Breast epithelium (tissue), 4 donors: ENCODE data around the gene BNC2. TPM values are rescaled to one million over a fixed set of nuclear protein-coding genes. Genes with fewer than 3 reads are reported as not detected.

Experiments used
- DNase-seq, 2 donors: peaks; one replicate each; pipeline ENCODE4 v3.0.0-alpha.2; 2019; ENCODE audit warnings: low spot score in 2 of 2
- H3K27ac ChIP-seq, 2 donors: fragments of 200-600 bp; sonication (generic) in 1 of 2; one replicate each; pipeline ENCODE4 v1.5.1; 2016 to 2019; ENCODE audit warnings: mild to moderate bottlenecking in 1 of 2
- H3K27me3 ChIP-seq, 2 donors: fragments of 200-600 bp; sonication (generic) in 1 of 2; one replicate each; pipeline versions ENCODE4 v1.5.1 to v1.6.0; 2017 to 2019; ENCODE audit warnings: control low read depth in 1 of 2, mild to moderate bottlenecking in 1 of 2
- H3K36me3 ChIP-seq: fragments of 200-600 bp; one replicate; pipeline ENCODE4 v1.5.1; 2019
- H3K4me1 ChIP-seq, 2 donors: fragments of 200-600 bp; sonication (generic); one replicate each; pipeline ENCODE4 v1.5.1; 2016 to 2019; ENCODE audit warnings: control low read depth in 1 of 2
- H3K4me3 ChIP-seq, 3 donors: fragments of 200-600 bp; sonication (generic); 1 replicate in 2 of 3; 2 replicates in 1 of 3; pipeline ENCODE4 v1.5.1; 2016 to 2019; ENCODE audit warnings: mild to moderate bottlenecking in 3 of 3, moderate library complexity in 2 of 3
- H3K9me3 ChIP-seq, 2 donors: fragments of 200-600 bp; sonication (generic) in 1 of 2; one replicate each; pipeline ENCODE4 v1.5.1; 2016 to 2019; ENCODE audit warnings: control low read depth in 1 of 2
- CTCF ChIP-seq, 3 donors: fragments of 450-650 bp; IDR thresholded peaks; one replicate each; pipeline ENCODE4 v1.5.1; 2016 to 2017; ENCODE audit warnings: antibody characterized with exemption in 3 of 3, mild to moderate bottlenecking in 3 of 3, moderate library complexity in 3 of 3
- POLR2A ChIP-seq: fragments of 450-650 bp; IDR thresholded peaks from one replicate; pipeline ENCODE4 v1.6.1; 2016; ENCODE audit warnings: antibody characterized with exemption, mild to moderate bottlenecking, moderate library complexity
- POLR2AphosphoS5 ChIP-seq, 3 donors: sonication (generic); formaldehyde crosslinking; IDR thresholded peaks; one replicate each; pipeline ENCODE4 v1.6.1; 2017; ENCODE audit warnings: antibody characterized with exemption in 3 of 3
- intact Hi-C: fragments of 100-400 bp; cut with DNase I; formaldehyde crosslinking; loops from one replicate; pipeline ENCODE4 v1.15.1; 2023; ENCODE audit warnings: low total_unique reads
- total RNA-seq, 3 donors: library from RNA; depleted of rRNA; stranded (reverse); fragments of >200 nt; gene quantifications; one replicate each; pipeline ENCODE4 v1.1.0, GENCODE V29; 2016

Gene BNC2
- total RNA-seq, 3 donors from 2014 or later = 15.8 to 21.1 (median 17.0) TPM

- Histone ChIP-seq H3K36me3 (no peaks in the 10 kb centered on the region), H3K9me3 (no peaks in the 10 kb centered on the region), H3K27ac (no peak overlapping the region), H3K4me1 (peaks cover 0 to 3% of the 10 kb centered on the region in 2 donors), H3K27me3 (no peaks in the 10 kb centered on the region), H3K4me3 (no peak overlapping the region)
- intact Hi-C loops = no loop called here
- TF ChIP-seq POLR2AphosphoS5 (IDR thresholded peaks at IDR 0.05) (no peak), CTCF (IDR thresholded peaks at IDR 0.05) (no peak), POLR2A (no peak)
- no peak for DNase-seq
These were observed 344.1 kb downstream of the BNC2 start for GRCh38 chr9:16526380-16526779.

DNA sequence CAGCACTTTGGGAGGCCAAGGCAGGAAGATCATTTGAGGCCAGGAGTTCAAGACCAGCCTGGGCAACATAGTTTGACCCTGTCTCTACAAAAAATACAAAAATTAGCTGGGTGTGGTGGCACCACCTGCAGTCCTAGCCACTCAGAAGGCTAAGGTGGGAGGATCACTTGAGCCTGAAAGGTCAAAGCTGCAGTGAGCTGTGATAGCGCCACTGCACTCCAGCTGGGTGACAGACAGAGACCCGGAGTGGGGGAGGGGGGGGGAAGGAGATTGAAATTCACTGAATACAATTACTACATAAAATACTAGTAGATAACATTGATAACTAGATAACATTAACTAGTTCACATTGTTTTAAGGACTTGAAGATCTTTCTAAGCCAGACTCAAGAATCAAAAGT lies 345.6 kb downstream of the BNC2 start:
- Histone ChIP-seq H3K27me3 (no peaks in the 10 kb centered on the region), H3K27ac (no peak overlapping the region), H3K4me1 (peaks cover 0 to 3% of the 10 kb centered on the region in 2 donors), H3K36me3 (no peaks in the 10 kb centered on the region), H3K4me3 (no peak overlapping the region), H3K9me3 (no peaks in the 10 kb centered on the region)
- intact Hi-C loops = no loop called here
- no peak for DNase-seq
- TF ChIP-seq CTCF (IDR thresholded peaks at IDR 0.05) (no peak), POLR2AphosphoS5 (IDR thresholded peaks at IDR 0.05) (no peak), POLR2A (no peak)

GRCh38 chr9:16524078-16524477 lies 346.4 kb downstream of the BNC2 start:
- peaks cover 0 to 3% of the 10 kb centered on the region in 2 donors for H3K4me1 ChIP-seq
- TF ChIP-seq POLR2A (no peak), CTCF (IDR thresholded peaks at IDR 0.05) (no peak), POLR2AphosphoS5 (IDR thresholded peaks at IDR 0.05) (no peak)
- no peak overlapping the region for H3K4me3 ChIP-seq
- no peaks in the 10 kb centered on the region for H3K27me3 ChIP-seq
- H3K36me3 ChIP-seq = no peaks in the 10 kb centered on the region
- H3K27ac ChIP-seq = no peak overlapping the region
- intact Hi-C loops = no loop called here
- DNase-seq = no peak
- H3K9me3 ChIP-seq = no peaks in the 10 kb centered on the region

DNA sequence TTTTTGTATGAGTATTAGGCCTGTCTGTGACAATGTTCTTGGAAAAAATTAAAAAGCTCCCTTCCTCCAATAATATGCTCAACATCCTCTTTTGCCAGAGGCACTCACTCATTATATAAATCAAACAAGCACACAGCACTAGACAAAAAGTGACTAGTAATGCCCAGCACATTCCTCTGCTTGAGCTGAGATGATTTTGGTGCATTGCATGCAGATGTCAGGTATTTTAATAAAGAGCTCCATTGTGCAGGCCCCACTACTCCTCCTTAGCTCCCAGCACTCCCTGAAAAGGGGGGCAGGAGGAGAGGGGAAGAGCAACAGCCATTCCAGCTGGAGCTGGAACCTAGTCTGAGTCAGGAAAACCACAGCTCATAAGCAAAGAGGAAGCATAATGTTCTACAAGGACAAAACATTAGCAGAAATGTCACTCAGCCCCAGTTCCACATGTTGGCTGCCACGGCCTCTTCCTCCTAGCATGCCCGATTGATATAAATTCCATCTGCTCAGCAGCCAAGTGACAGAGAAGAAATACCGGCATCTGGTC lies 348.5 kb downstream of the BNC2 start:
- Histone ChIP-seq H3K36me3 (no peaks in the 10 kb centered on the region), H3K27ac (peak overlapping the region in 1 of 2 donors; percentile 76), H3K4me3 (peak overlapping the region in 1 of 3 donors; percentile 39), H3K27me3 (no peaks in the 10 kb centered on the region), H3K4me1 (peaks cover 0 to 3% of the 10 kb centered on the region in 2 donors), H3K9me3 (no peaks in the 10 kb centered on the region)
- no peak for TF ChIP-seq POLR2A
- no peak for TF ChIP-seq POLR2AphosphoS5 (IDR thresholded peaks at IDR 0.05)
- no peak for TF ChIP-seq CTCF (IDR thresholded peaks at IDR 0.05)
- intact Hi-C loops = no loop called here
- DNase-seq = peak in 1 of 2 donors; percentile 38

GRCh38 chr9:16519001-16519400 lies 351.5 kb downstream of the BNC2 start:
- TF ChIP-seq CTCF (IDR thresholded peaks at IDR 0.05) (no peak), POLR2AphosphoS5 (IDR thresholded peaks at IDR 0.05) (no peak), POLR2A (no peak)
- Histone ChIP-seq H3K27me3 (no peaks in the 10 kb centered on the region), H3K36me3 (no peaks in the 10 kb centered on the region), H3K27ac (no peak overlapping the region), H3K4me3 (no peak overlapping the region), H3K9me3 (no peaks in the 10 kb centered on the region), H3K4me1 (peaks cover 0 to 3% of the 10 kb centered on the region in 2 donors)
- intact Hi-C loops = no loop called here
- DNase-seq = no peak
